RWPE1 (cell line): ENCODE data around the gene TSBP1.
"Not testable (repeated sequence)": the region's sequence is repeated elsewhere in the genome, so short reads cannot be mapped to it uniquely, and the experiment has no call there.

ENCODE experiments used
- CTCF ChIA-PET: fragments of 350-600 bp; sonication (Branson Sonifier 250); formaldehyde crosslinking; extraction: SDS; loops from one replicate; lab custom pipeline; 2021; lab: Yijun Ruan, JAX
- POLR2A ChIA-PET: fragments of 400-600 bp; formaldehyde crosslinking; extraction: SDS; loops from one replicate; lab custom pipeline; 2020; ENCODE audit warnings: antibody characterized with exemption; ENCODE audit not compliant: low non-redundant PET; lab: Yijun Ruan, JAX
- DNase-seq: peaks from one replicate; pipeline ENCODE4 v3.0.0; 2012; ENCODE audit warnings: low spot score
- H3K27ac ChIP-seq: fragments of 450-650 bp; 2 replicates; pipeline ENCODE4 v1.5.1; 2017
- TF ChIP-seq, protein P1 (sequence below): fragments of 450-650 bp; conservative IDR thresholded peaks from 2 replicates; pipeline ENCODE4 v1.5.1; 2017; ENCODE audit warnings: low read depth, mild to moderate bottlenecking

TSBP1 gene

DNA sequence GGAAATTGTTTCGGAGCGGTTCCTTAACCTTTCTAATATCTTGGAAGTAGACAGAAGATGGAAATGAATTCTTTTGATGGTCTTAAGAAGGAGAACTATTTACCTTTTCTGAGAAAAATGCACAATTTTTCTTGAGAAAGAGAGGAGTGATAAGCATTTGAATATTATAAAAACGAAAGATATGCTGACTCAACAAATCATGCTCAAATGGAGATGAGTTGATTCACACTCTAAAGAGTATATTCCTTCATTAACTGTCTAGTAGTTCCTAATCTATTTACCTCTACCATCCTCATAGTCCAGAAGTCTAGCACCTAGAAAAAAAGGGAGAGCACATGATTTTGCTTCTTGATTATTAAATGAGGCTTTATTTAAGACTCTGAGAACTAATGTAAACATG is 4.1 kb downstream of the TSBP1 start:
- CTCF ChIA-PET, result no interaction called here
- TF ChIP-seq, protein P1, sequence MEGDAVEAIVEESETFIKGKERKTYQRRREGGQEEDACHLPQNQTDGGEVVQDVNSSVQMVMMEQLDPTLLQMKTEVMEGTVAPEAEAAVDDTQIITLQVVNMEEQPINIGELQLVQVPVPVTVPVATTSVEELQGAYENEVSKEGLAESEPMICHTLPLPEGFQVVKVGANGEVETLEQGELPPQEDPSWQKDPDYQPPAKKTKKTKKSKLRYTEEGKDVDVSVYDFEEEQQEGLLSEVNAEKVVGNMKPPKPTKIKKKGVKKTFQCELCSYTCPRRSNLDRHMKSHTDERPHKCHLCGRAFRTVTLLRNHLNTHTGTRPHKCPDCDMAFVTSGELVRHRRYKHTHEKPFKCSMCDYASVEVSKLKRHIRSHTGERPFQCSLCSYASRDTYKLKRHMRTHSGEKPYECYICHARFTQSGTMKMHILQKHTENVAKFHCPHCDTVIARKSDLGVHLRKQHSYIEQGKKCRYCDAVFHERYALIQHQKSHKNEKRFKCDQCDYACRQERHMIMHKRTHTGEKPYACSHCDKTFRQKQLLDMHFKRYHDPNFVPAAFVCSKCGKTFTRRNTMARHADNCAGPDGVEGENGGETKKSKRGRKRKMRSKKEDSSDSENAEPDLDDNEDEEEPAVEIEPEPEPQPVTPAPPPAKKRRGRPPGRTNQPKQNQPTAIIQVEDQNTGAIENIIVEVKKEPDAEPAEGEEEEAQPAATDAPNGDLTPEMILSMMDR, result no peak
- POLR2A ChIA-PET, result no interaction called here
- DNase-seq, result no peak
- no peak overlapping the region for H3K27ac ChIP-seq

DNA sequence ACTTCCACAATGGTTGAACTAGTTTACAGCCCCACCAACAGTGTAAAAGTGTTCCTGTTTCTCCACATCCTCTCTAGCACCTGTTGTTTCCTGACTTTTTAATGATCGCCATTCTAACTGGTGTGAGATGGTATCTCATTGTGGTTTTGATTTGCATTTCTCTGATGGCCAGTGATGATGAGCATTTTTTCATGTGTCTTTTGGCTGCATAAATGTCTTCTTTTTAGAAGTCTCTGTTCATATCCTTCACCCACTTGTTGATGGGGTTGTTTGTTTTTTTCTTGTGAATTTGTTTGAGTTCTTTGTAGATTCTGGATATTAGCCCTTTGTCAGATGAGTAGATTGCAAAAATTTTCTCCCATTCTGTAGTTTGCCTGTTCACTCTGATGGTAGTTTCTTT is 12.5 kb downstream of the TSBP1 start:
- H3K27ac ChIP-seq, DNase-seq, CTCF ChIA-PET, POLR2A ChIA-PET: not testable (repeated sequence)

DNA sequence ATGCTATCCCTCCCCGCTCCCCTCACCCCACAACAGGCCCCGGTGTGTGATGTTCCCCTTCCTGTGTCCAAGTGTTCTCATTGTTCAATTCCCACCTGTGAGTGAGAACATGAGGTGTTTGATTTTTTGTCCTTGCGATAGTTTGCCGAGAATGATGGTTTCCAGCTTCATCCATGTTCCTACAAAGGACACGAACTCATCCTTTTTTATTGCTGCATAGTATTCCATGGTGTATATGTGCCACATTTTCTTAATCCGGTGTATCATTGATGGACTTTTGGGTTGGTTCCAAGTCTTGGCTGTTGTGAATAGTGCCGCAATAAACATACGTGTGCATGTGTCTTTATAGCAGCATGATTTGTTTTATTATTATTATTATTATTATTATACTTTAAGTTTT is 13.2 kb downstream of the TSBP1 start:
- DNase-seq, CTCF ChIA-PET, POLR2A ChIA-PET, H3K27ac ChIP-seq: not testable (repeated sequence)

DNA sequence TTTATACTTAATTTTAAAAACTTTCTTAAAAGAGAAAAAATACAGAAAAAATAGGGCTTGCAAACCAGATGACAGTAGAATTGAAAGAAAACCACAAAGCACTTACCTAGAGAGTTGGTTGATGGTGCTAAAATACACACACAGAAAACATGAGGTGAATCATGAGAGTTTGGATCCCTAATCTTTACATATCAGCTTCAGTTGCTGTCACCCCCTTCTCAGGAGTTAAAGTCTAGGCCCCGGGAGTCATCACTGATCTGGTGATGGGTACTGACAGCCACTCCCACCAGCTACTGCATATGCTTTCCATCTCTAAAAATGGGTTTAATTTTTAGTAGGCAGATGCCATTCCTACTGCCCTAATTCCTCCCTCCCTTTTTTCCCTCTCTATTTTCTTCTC is 16.7 kb downstream of the TSBP1 start:
- ChIA-PET POLR2A (no interaction called here), CTCF (no interaction called here)
- TF ChIP-seq, protein P1, result no peak
- H3K27ac ChIP-seq, result no peak overlapping the region
- no peak for DNase-seq

DNA sequence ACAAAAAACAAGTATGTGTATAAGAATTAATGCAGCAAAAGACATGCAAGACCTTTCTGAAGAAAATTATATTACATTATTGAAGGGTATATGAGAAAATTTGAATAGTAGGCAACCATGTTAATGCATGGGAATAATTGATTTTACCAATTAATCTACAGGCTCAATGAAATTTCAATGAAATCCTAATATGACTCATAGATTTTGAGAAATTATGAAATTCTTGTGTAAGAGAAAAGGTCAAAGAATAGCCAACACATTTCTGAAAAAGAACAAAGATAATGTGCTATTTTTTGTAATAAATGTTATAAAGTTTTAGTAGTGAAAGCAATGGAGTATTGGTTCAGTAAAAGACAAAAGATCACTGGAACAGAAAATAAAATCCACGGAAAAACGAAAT is 18.4 kb downstream of the TSBP1 start:
- H3K27ac ChIP-seq, result no peak overlapping the region
- TF ChIP-seq, protein P1, result no peak
- CTCF ChIA-PET, result no interaction called here
- DNase-seq, result no peak
- POLR2A ChIA-PET, result no interaction called here

DNA sequence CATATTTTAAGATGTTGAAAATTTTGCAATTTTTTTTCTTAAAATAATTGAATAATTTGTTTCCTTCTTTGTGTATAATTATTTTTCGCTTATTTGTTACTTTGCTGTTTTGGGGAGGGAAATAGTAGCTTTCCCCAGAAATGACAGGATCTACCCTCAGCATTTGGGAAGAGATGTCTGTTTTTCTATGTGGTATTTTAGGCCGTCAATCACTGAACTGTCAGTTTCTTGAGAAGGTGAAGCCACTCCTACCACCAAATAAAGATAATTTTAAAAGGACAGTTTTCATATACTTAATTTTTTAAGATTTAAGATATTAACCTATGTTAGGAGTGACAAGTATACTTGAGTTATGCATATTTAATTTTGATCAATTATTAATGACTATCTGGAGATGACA is 31.5 kb downstream of the TSBP1 start:
- H3K27ac ChIP-seq, result no peak overlapping the region
- ChIA-PET CTCF (interaction anchor here (0.7 kb wide), 1 partner anchor 232 kb away, joined by 3 read pairs; no protein-coding TSS in a partner anchor), POLR2A (no interaction called here)
- no peak for DNase-seq
- TF ChIP-seq, protein P1, result no peak

DNA sequence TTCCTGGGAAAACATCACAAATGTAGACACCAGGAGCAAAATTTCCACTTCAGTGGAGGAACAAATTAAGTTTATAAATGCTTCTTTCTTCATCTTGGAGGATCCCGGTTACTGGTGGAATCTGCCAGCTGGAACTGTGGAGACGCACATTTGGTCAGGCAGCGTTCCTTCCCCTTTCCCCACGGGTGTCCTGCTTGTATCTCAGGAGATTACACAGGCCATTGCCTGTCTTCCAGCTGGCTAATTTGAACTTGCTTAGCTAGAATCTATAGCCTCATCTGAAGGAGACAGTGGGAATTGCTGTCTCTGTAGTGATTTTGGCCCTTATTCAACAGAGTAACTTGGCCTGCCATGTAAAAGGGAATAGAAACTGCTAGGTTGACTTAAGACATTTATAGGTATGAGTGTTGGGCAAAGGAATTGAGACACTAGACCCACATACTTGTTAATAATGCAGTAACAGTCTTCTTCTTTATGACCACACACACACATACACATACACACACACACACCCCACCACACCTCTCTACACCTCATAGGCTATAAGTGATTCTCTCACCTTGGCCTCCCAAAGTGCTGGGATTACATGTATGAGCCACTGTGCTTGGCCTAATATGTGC is 34.4 kb downstream of the TSBP1 start:
- DNase-seq, result no peak
- CTCF ChIA-PET, result no interaction called here

More for the DNA sequence above, 34.4 kb downstream of the TSBP1 start:
- TF ChIP-seq, protein P1, result no peak
- POLR2A ChIA-PET, result no interaction called here
- no peak overlapping the region for H3K27ac ChIP-seq
